NCI-H2227 treated with DMSO at 0.1 percent for 48 hours (cell line): ENCODE results near the gene GREB1.

ENCODE experiments used
- DNase-seq: peaks from one replicate; lab custom pipeline; 2025; lab: John Stamatoyannopoulos, UW

Gene GREB1

DNA sequence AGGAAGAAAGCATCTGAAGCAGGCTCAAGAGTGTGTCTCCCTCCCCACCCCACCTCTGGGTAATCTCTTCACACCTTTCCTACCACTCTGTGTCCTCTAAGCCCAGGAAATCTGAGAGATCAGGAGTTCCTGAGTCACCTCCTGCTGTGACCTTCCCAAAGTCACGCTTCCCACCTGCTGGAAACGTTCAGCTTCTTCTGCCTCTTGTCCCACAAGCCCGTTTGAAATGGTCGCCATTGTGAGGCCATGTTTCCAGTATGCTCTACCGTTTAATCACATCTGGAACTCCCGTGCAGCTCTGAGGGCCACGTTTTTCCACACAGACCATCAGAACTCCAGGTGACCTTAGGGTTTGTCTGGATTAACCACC lies 25.9 kb downstream of the GREB1 start:
- no peak for DNase-seq

DNA sequence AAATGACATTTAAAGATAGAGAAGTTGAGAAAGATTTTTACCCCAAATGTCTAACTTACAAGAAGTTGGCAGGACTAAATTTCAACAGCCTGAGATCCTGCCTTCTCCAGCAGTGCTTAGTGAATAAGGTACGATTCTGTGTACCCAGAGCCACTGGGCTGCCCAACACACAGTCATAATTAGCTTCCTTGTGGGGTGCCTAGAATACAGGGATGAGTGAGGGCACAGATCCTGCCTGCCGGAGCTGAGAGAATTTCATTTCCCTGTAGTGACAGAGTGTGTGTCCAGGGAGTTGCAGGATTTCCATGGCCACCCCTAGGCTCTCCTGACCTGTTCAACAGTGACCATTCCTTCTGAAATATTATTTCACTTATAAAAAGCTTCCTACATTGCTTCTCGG lies 27.0 kb downstream of the GREB1 start:
- DNase-seq = peak; percentile 43

DNA sequence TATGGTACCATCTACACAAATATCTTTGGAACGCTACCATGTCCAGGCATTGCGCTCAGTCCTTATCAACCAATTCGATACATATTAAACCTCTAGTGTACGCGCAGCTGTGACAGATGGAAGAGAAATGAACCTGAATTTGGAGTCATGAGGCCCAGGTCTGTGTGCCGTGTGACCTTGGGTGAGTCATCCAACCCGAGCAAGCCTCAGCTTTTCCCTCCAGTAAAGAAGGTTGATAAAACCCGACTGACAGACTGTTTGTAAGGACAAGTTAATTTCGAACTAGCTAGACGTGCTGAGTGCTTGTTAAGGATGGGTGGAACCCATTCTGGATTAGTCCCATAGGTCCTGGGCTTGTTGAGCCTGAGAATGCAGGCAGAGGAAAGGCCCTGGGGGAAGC lies 28.2 kb downstream of the GREB1 start:
- DNase-seq = no peak

DNA sequence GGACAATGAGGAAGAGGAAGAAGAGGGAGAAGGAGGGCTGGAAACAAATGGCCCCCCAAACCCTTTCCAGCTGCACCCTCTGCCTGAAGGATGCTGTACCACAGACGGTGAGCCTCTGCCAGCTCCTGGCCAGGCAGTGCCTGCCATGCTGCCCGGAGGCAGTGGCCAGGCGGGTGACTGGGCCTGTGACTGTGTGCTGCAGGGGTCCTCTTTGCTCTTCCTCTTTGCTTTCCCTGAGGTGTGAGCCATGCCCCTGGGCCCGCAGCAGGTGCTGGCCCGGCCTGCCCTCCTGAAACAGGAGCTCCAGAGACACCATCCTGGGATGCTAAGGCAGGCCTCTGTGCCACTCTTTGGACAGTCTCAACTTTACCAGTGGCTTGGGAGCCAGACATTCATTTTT lies 28.6 kb downstream of the GREB1 start:
- no peak for DNase-seq

GRCh38 chr2:11563784-11564666 lies 30.2 kb downstream of the GREB1 start:
- DNase-seq = no peak

- no peak for DNase-seq
These were observed 31.1 kb downstream of the GREB1 start for GRCh38 chr2:11564816-11565567.

DNA sequence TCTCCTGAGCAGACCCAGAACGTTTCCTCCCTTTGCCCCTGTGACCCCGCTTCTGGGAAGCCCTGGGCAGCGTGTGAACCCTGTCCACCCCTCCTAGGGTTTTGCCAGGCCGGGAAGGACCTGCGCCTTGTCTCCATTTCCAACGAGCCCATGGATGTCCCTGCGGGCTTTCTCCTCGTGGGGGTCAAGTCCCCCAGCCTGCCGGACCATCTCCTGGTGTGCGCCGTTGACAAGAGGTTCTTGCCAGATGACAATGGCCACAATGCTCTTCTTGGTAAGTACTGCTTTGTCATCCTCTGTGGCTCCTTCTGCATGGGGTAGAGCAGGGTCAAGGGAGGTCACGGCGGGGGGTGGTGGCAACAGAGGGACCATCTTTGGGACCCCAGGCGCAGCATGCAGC lies 32.5 kb downstream of the GREB1 start:
- DNase-seq = no peak

DNA sequence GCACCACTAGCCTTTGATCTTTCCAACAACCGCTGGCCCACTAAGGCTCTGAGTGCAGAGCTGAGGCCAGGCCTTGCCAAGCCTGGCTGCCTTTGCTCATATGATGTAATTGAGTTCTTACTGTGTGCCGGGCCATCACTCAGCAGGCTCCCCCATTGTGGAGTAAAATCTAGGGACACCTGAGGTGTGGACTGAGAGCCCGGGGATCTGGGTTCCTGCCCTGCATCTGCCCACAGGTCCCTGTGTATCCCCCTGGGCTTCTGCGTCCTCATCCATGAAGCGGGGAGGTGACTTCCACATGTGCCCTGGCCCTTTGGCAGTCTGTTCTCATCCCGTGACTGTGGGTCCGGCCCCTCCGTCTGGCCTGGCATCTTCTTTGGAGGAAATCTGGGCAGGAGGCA lies 33.8 kb downstream of the GREB1 start:
- no peak for DNase-seq

DNA sequence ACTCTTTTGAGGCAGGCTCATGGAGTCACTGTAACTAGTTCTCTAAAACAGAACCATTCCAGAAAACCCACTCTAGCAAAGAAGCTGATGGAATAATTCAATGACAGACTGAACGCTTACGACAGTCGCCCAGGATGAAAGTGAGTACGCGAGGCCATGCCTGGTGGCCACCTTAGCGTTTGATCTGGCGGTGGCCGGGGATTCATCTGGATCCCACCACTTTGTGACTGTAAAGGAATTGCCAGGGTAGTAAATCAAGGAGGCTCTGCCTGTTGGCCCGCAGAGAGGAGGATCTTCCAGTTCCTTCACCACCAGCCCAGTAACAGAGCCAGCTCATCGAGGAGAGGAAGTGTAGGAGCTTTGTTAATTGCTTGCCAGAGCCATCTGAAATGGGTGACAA lies 34.6 kb downstream of the GREB1 start:
- DNase-seq = no peak

GRCh38 chr2:11569636-11570035 lies 35.8 kb downstream of the GREB1 start:
- no peak for DNase-seq

- no peak for DNase-seq
These were observed 37.3 kb downstream of the GREB1 start for GRCh38 chr2:11571170-11571569.

DNA sequence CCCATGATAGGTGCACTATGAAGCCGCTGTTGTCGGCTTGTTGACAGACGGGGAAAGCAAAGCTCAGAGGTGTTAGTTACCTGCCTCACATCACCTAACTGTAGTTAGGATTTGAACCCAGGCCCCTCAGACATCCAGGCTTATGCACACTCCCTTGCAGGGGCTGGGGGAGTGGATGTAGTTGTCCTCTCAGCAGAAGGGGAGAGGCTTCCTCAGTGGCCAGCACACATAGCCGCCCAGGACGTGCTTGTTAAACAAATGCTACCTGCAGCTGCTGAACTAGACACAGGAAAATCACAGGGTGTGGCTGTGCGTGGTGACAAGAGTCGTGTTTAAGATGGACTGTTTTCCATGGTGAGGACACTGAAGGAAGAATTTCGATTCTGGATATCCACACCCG lies 39.2 kb downstream of the GREB1 start:
- no peak for DNase-seq

DNA sequence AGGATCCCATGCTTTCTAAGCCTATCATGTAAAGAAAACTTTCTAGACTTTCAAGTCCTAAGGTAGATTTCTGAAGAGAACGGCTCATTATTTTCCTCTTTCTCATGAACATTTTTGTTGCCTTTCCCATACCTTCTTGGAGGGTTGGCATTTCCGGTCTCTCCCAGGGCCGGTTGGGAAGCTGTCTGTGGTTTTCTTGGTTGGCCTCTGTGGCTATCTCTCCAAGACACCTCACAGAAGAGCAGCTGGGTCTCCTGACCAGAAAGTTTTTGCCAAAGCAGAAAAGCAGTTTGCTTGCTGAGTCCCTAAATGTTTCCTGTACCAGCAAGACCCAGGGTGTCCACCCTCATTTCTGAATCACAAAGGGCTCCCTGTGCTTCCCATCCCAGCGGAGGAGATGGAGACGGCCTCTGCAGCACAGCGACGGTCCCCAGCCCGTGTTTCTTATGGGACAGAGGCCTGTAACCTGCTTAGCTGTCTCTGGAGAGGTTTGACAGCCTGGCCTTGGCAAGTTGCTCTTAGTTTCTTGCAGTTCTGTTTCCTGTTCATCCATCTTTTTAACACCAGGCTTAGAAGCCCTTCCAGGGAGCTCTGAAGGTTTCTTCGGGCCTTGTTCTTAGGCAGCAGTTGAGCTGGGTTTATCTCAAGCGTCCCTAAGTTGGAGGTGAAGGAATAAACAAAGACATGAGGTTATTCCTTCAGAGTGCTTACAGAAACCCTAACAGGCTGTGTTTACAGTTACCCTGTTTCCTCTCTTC lies 39.8 kb downstream of the GREB1 start:
- DNase-seq = no peak

DNA sequence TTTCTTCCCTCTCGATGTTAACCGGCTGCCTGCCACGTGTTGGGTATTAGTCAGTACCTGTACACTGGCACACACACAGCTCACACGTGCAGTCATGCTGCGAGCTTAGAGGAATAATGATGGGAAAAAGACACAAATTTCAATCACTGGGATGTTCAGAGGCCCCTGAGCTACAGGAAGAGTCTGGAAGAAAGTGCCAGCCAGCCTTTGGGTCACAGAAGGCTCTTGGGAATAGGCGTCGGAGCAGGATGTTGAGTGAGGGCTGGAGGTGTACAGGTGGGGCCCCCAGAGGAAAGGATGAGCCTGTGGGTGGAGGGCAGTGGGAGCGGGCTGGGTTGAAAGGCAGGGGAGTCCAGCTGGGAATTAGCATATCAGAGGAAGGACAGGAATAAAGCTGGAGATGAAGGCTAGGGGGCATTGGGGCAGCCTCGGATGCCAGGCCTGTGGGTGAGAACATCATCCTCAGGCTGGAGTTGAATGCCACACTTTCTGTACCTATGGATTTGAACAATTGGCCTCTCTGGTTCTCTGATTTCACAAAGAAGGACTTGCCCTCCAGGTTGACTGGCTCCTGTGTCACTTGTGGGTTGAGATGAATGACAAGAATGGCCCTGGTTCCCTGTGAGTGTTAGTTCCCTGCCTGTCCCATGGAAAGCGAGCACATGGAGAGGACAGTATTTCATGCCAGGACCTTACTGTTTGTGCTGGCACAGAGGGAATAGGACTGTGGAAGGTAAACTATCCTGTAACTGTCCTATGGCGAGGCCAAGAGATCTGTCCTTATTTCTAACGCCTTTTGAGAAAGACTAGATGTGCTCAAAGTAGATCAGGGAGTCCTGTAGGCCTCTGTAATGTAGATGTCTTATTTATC lies 40.6 kb downstream of the GREB1 start:
- no peak for DNase-seq

DNA sequence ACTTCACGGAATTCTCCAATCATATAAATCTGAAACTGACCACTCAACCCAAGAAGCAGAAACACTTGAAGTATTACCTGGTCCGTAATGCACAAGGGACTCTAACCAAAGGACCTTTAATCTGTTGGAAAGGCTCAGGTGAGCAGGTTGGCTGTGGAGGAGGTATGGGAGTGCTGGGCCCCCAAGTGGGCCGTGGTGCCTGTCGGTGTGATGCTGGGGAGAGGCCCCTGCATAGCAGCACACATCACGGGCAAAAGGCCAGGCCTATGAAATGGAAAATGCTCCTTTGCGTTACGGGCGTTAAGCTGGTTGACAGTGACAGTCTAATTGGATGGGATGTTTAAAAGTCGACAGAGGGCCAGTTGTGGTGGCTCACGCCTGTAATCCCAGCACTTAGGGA lies 42.6 kb downstream of the GREB1 start:
- DNase-seq = no peak

DNA sequence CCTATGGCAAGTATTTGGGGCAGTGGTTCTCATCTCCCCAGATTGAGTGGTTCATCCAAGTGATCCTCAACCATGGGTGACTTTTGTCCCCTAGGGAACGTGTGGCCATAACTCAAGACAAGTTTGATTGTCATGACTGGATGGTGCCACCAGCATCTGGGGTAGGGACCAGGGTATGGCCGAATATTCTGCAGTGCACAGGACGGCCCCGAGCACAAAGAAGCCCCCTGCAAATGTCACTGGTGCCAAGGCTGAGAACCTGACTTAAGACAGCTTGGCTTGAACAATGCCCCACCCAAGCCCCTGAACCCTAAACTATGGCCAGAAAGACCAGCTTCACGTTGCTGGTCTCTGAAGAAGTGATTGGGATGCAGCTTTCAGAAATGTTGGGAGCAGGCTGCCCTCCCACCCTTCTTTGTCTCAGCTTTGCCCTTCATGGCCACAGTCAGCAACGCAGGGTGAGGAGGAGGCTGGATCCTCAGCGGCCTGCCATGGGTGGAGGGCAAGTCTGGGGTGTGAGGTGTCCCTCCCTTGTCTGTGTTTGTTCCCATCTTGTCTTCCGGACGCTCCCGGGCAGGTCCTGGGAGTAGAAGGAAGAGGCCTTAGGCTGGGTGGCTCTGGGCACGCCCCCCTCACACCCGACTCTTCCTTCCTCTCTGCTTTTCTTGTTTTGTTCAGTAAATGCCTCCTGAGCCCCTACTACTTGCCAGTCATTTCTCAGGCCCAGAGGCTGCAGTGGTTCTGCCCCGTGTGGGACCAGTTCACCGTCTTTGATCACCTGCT lies 43.4 kb downstream of the GREB1 start:
- no peak for DNase-seq

GRCh38 chr2:11578081-11578948 lies 44.5 kb downstream of the GREB1 start:
- DNase-seq = no peak

DNA sequence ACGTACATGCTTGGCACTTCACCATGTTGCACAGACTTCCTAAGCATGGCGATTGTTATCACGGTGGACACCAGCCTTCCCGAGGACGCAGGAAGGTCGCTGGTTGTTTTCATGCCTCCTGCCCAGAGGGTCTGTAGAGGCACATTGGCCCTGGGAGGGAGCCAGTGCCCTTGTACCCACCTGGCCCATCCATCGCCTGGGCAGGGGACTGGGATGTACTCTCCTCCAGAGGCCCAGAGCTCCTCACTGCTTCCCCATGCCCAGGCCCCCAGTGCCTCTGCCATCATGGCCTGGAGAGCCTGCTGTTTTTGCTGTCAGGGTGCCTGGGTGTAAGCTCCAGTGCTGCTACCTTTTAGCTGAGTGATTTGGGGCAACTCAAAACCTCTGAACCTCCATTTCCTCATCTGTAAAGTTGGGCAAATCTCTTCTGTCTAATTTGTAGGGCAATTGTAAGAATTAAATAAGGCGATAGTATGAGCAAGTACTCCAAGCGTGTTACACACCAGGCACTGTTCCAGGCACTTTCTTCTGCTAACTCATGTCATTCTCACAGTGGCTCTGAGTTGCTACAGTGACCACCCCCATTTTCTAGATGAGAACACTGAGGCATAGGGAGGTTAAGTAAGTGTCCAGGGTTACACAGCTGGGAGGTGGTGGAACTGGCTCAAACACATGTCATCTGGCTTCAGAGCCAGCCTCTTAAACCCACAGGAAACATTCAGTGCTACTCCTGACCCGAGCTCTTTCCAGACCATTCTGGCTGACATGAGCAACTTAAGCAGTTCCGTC lies 45.3 kb downstream of the GREB1 start:
- no peak for DNase-seq
